Right ventricle myocardium inferior (tissue), 1 donor: ENCODE data around the gene FAT1. TPM values are rescaled to one million over a fixed set of nuclear protein-coding genes. Genes with fewer than 3 reads are reported as not detected.

Source experiments
- ATAC-seq: fragments of 200-7000 bp; cut with Tn5 transposase; one replicate; pipeline ENCODE4 v1.9.1; 2020; ENCODE audit warnings: mild to moderate bottlenecking, moderate library complexity
- DNase-seq: peaks from one replicate; pipeline ENCODE4 v3.0.0; 2021; ENCODE audit errors: missing footprints
- intact Hi-C: fragments of 100-400 bp; cut with DNase I; formaldehyde crosslinking; loops from one replicate; pipeline ENCODE4 v1.11.0; 2022
- total RNA-seq: library from RNA; stranded (reverse); fragmentation: NEBNext Ultra II Directional; extraction: Animal tissue kit (Norgen Biotek cat#: 25700); gene quantifications from one replicate; pipeline ENCODE4 v1.2.1, GENCODE V29; 2021
- donor health status: DM: no; HTN: yes; CAD: no; lungs with severe emphysema.

FAT1 gene
- total RNA-seq, 1 donor from 2014 or later = 55.2 TPM

GRCh38 chr4:186602978-186603377, 120.7 kb downstream of the FAT1 start:
- intact Hi-C loops = no loop called here
- ATAC-seq (no peak), DNase-seq (no peak)

GRCh38 chr4:186599483-186599882, 124.2 kb downstream of the FAT1 start:
- ATAC-seq (no peak), DNase-seq (no peak)
- intact Hi-C loops = no loop called here

DNA sequence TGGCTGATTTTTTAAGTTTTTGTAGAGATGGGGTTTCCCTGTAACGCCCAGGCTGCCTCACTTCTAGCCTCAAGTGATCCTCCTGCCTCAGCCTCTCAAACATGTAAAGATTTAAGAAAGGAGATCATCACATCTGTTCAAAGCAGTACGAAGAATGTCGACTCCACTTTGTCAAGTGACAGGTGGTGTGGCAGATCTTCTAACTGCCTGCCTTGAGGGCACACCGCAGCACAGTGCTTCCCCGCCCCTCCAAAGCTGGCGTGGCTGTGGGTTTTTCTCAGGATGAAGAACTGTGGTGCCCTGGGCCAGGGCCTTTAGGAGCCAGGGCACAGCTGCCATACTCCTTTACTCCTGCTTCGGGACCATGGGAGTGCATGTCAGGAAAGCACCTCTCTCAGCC, 125.0 kb downstream of the FAT1 start:
- DNase-seq = no peak
- intact Hi-C loops = no loop called here
- ATAC-seq = no peak

DNA sequence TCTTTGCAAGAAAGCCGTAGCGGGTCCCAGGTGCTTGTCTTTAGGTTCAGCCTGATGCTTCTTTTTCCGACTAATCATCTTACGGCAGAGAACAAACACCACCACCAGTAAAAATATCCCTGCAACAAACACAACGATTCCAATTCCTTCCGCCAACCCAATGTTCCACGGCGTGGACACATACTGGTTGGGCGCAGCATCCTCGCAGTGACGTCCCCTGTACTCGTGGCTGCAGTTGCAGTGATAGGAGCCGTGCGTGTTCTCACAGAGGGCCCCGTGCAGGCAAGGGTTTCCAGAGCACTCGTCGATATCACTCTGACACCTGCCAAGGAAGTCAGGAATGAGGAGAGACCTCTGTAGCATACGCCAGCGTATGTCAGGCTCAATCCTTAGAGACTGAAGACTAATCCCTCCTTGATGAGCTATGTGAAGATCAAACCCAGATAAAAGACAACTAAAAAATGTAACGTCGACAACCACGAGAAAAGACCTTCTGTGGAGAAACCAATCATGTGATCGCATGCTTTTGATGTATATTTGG, 126.7 kb downstream of the FAT1 start:
- intact Hi-C loops = no loop called here
- no peak for ATAC-seq

GRCh38 chr4:186596346-186596745, 127.3 kb downstream of the FAT1 start:
- intact Hi-C loops = no loop called here
- ATAC-seq (no peak), DNase-seq (no peak)

More for the DNA sequence above, 126.7 kb downstream of the FAT1 start:
- no peak for DNase-seq

GRCh38 chr4:186593587-186593973, 130.1 kb downstream of the FAT1 start:
- ATAC-seq (no peak), DNase-seq (no peak)
- intact Hi-C loops = no loop called here

DNA sequence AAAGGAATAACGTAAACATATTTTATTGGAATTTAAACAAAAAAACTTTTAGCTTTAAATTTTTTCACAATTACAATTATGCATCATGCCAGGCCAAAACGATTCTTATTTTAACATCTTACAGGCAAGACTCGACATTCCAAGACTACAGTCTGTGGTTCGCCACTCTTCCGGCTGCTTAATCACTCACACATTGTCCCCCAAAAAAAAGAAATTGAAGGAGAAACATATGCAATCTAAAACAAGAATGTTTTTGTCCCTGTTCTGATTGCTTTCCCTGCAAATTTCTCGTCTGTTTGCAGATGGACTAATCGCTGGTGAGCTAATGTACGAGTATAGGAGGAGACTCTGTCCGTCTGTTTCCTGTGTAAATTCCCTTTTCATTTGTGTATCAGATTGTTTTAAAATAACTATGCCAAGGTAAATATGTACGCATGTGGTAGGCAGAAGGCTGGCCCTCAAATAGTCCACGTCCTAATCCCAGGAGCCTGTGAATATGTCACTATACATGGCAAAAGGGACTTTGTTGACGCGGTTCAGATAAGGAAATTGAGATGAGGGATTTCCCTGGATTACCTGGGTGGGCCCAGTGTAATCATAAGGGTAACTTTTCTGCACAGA, 130.6 kb downstream of the FAT1 start:
- DNase-seq (no peak), ATAC-seq (no peak)
- intact Hi-C loops = no loop called here

DNA sequence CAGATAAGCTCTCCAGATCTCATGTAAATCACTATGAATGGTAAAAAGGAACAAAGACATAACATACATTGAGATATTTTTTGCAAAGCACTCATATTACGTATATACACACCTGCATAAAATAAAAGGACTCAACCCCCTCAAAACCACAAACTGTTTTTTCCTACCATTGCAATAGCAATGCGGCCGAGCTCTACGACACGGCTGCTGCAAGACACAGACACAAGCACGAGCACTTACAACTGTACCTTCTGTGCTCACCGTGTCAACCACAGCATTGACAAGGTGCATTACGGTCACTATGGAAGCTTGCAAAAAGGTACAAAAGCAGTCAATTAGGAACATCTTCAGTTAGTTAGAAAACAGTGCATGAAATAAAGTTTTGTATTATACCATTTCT, 131.2 kb downstream of the FAT1 start:
- ATAC-seq (no peak), DNase-seq (no peak)
- intact Hi-C loops = no loop called here

DNA sequence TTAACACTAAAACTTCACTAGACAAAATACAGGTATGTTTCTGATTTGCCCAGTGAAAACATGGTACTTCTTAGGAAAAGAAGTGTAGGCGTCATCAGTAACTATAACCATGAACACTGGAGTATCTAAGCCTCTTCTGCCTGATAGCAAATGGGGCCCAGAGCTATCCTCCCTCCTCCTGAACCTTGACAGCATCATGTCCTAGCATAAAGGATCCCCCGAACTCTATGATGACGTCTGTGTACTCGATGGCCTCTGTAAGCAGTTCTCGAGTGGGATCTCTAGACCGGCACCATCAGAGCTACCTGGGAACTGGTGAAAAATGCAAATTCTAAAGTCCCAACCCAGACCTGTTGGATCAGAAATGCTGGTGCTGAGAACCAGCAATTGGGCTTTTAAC, 132.0 kb downstream of the FAT1 start:
- ATAC-seq = no peak
- DNase-seq = no peak
- intact Hi-C loops = no loop called here

DNA sequence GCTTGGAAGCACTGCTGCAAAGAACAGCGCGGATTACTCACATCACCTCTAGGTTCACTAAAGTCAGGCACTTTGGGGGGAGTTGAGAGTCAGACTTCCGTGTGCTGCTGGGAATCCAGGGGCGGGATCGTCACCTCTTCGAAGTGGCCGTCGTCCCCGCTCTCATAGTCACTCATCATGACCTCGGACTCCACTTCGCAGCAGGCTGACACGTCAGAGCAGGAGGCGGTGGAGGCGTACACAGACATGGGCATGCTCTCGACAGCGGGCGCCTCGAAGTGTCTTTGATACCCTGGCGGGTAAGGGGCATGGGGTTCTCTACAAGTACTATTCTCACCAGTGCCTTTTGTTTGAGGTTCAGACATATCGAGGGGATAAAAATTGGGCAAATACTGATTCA, 135.2 kb downstream of the FAT1 start:
- DNase-seq (no peak), ATAC-seq (no peak)
- intact Hi-C loops = loop anchor here (5.0 to 10.0 kb wide), 2 partner anchors 116 to 524 kb away; partner anchors contain the start of gene TLR3

DNA sequence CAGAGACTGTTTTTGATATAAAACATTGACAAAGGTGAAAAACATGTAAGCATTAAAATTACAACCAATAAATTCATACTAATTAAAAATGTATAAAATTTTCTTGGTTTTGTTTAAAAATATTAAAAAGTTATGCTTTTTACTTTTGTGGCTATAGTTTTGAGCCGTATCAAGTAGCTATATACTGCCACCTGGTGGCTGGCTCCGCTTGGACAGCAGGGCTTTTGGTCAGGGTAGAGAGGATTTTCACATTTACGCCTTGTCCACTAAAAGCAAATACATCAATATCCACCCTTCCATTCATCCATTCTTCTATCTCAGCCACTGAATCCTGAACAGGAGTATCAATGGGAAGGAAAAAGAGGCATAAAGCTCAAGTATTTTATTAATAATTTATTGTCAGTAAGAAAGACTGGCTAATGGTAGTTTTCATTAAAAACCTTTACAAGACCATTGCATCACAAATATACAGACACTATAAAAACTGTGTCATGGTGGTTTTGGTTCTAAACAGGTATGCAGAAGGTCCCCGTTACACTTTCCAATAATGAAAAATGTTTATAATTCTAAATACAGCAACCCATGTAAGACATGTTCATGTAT, 136.1 kb downstream of the FAT1 start:
- DNase-seq = no peak
- ATAC-seq = no peak
- intact Hi-C loops = loop anchor here (2.0 to 10.0 kb wide), 3 partner anchors 115 to 523 kb away; partner anchors contain the start of gene TLR3

DNA sequence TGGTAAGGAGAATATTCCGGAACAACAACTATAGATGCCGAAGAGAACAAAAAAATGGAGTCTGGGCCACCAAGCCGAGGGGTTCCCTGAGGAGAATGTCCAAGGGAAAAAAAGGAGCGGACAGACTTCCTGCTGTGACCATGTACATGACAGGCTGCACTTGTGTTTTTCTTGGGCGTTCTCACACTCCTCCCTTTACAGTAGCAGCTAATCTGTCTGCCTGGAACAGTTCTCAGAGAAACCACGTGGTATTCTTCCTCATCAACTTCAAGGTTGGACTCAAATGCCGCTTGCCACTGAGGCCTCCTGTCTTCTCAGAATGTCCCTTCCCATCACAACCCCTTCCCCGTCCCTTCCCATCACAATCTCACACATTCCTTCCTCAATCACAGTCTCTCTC, 137.5 kb downstream of the FAT1 start:
- intact Hi-C loops = loop anchor here (2.0 to 10.0 kb wide), 3 partner anchors 114 to 521 kb away; partner anchors contain the start of gene TLR3
- DNase-seq = no peak
- ATAC-seq = no peak

GRCh38 chr4:186584912-186585311, 138.7 kb downstream of the FAT1 start:
- ATAC-seq (no peak), DNase-seq (no peak)
- intact Hi-C loops = loop anchor here (5.0 to 10.0 kb wide), 2 partner anchors 113 to 520 kb away; partner anchors contain the start of gene TLR3

DNA sequence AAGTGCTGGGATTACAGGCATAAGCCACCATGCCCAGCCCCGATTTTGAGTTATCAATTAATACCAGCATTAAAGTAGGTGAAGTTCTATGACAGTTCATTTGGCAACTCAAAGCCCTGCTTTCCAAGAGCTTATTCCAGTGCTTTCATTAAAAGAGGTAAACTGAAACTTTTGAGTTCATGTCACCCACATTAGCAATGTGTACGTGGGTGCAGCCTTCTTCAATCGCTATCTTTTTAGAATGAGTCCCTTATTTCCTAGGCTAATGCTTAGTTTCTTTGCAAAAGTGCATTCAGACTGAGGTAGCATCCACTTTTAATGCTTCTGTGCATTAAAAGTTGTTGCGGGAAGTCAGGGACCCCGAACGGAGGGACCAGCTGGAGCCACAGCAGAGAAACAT, 142.2 kb downstream of the FAT1 start:
- intact Hi-C loops = loop anchor here (10.0 kb wide), 1 partner anchor 517 kb away; the partner anchor contains the start of gene TLR3
- DNase-seq = no peak
- no peak for ATAC-seq

DNA sequence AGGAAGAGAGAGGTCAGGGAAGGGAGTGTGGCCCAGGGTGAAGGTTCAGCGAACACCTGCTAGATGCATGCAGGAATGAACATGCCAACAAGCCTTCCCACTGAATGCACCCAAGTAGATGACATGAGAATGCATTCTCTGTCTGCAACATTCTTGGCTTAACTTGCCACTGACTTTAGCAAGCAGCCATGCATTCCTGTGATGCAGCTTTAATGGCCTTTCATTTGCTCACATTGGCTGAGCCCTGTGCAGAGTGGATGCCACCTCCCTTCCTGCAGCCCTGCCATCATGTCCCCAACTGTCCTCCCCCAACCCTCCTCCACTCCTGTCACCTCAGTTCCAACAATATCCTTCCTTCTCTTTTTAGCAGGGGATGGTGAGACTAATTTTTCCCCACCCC, 143.0 kb downstream of the FAT1 start:
- no peak for ATAC-seq
- intact Hi-C loops = loop anchor here (10.0 kb wide), 1 partner anchor 516 kb away; the partner anchor contains the start of gene TLR3

DNA sequence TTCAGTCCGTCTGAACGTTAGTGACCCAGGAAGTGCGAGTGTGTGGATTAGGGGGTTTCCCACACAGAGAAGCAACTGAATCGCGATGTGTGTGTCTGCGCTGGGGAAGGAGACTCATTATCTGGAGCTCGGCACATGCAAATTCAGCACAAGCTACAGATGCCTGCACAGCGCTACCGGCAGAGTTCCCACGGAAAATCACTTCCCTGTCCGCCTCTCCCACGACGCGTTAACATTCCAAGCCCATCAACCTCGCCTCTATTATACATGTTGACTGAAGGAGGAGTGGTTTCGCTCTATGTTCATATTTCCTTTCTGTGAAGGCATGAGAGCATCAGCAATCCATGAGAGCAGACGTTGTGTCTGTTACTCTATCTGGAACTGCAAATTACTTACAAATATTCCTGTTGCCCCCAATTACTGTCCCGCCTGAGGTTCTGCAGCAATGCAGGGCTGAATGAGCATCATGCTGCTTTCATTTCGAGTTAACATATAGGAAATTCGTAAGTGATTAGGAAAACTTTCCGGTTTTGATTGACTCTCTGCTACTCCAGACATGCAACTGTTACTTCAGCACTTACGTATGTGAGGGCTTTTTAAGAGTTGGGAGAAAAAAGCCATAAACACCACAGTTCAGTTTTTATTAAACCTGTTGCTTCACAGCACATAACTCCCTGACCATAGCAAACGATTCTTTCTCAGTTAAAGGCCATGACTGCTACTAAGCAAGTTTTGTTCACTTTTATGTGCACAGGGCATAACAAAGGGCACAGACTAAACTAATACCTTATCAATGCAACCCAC, 153.3 kb downstream of the FAT1 start:
- ATAC-seq = peak; percentile 31
- no peak for DNase-seq
- intact Hi-C loops = no loop called here

More for the DNA sequence above, 143.0 kb downstream of the FAT1 start:
- no peak for DNase-seq

DNA sequence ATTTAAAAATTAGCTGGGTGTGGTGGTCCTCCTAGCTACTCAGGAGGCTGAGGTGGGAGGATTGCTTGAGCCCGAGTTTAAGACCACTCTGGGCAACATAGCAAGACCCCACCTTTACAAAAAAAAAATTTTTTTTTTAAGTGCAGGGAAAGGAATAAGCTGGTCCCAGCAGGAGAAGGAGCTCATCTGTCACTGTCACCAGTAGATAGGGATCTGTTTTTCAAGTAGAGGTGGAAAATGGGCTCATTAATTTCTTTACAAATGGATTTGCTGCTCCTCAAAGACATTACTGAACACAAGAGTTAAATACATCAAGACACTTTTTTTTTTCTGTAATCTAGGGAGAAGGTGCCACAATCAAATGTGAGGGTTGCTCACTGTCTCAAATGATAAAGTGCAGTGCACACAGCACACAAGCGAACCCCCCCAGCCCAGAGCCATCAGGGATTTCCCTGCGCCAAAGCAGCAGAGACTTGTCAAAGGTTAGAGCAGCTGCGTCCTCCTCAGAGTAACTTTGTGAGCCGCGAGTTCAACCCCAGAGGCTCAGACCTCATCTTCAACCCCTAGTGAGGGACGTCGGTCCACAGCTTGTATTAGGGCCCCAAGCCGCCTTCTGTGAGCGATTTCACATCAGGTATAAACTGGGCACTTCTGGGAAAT, 154.0 kb downstream of the FAT1 start:
- ATAC-seq (no peak), DNase-seq (no peak)
- intact Hi-C loops = no loop called here

DNA sequence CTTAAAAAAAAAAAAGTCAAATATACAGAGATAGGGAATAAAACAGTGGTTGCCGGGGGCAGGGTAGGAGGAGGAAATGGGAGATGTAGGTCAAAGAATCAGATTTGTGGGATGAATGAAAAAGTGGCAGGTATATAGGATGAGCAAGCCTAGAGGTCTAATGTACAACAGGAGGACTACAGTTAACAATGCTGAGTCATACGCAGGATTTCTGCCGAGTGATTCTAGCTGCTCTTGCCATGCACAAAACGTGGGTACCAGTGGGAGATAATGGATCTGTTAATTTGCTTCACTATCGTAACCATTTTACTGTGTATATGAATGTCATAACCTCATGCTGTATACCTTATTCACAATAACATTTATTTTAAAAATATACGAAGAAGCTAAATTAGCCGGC, 157.6 kb downstream of the FAT1 start:
- intact Hi-C loops = no loop called here
- ATAC-seq (no peak), DNase-seq (no peak)

DNA sequence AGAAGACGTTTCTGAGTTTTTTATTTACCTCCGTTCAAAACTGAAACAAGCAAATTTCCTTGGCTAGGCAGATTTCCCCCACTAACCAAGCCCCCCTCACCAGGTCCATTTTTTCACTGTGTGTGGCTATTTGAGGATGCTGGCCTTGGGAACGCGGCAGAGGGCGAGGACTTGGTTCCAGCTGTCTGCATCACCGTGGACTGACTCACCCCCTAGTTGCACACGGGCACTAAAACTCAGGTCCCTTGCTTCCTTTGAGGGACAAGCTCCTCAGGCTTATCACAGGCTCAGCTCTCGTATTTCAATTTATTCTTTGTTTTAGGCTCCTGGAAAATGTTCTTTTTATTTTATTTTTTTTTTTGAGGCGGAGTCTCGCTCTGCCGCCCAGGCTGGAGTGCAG, 159.9 kb downstream of the FAT1 start:
- ATAC-seq = no peak
- DNase-seq = no peak
- intact Hi-C loops = no loop called here
